ENCODE results near the gene NOS1AP. TPM values are rescaled to one million over a fixed set of nuclear protein-coding genes. Genes with fewer than 3 reads are reported as not detected.

The NOS1AP gene
- total RNA-seq, 1 donor from 2014 or later: 0.20 TPM

DNA sequence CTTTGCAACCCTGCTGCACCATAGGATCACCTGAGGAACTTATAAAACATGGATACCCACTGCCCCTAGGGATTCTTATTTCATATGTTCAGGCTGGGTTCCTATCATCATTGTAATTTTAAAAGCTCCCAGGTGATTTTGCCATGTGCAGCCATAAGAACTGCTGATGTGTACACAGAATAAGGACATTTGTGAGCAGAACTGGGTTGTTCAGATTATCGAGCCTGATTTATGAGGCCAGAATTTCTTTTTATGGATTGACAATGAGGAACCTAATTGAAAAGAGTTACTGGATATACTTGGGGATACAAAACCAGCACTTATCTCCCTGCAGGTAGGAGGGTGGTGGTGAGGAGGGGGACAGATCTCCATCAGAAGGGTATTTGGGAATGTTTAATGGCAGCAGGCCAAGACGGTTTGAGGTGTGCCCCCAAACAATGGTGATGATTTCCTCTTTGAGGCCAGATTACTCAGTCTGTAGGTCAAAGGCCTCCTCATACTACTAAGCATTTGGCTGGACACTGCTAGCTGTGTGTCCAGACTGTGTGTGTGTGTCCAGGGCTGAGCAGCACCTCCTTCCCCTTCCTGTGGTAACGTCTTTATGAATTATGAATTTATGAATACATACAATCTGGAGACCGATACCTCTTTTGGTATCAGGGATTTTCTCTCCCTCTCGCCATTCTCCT, 18.9 kb downstream of the NOS1AP start:
- peak; percentile 15 to 92 for DNase-seq (ENCODE audit: low read depth in 2 of 2)

DNA sequence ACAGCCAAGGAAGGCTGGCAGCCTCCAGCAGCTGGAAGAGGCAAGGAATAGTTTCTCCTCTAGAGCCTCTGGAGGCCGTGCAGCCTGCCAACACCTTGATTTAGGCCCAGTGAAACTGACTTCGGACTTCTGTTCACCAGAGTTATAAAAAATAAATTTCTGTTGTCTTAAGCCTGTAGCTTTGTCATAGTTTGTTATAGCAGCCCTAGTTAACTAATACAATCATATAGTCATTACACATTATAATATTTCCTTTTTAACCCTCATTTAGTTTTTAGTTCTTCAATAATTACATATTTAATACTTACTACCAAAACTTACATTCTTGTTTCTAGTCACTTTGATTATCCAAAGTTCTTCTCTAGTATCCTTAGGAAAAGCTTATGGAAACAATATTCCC, 20.3 kb downstream of the NOS1AP start:
- no peak for DNase-seq (ENCODE audit: low read depth in 2 of 2)

DNA sequence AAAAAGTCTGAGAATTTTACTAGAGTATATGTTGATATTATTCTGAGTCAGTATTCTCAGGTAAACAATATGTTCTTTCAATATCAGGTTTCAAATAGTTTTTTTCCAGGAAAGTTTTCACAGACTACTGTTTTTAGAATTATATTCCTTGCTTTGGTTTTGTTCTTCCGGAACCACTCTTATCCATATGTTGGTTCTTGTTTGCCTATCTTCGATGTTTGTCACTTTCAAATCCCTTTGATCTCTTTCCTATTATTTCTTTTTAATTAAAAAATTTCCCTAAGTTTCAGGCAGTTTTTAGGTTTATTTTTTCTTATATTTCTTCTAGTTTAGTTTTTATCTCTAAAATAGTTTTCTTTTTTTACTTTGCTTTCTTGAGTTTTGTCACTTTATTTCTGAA, 20.9 kb downstream of the NOS1AP start:
- no peak for DNase-seq (ENCODE audit: low read depth in 2 of 2)

DNA sequence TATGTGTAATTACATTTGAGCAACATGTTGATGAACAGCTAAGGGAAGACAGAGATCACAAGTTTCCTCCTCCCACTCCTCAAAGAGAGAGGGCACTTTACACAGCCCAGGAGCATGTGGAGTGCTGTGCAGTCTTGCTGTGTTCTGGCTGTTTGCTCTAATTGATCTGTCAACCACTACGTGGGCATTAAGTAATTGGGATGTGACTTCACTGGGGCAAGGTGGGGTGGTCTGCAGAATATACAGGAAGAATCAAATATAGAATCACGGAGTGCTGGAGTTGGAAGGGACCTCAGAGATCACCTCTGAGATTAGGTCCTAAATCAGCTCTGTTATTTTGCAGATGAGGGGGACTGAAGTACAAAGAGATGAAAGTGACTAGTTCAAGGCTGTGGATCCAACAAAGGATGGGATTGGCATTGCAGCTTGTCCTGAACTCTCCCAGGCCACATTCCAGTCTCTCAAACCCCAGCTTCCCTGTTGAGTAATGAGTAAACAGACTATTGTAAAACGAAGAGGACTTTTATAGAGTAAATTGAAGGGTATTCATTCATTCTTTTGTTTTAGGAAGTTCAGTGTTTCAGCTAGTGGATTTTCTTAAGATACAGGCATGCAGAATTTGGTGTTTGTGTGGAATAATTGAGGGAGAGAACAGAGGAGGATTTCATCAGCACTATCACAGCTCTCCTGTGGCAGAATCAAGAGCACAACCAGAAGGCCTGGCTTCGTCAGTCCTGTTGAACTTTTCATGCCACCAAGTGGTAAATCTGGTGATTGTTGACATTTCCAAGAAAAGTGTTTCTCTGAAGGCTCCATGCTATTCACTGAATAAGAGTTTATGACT, 22.4 kb downstream of the NOS1AP start:
- DNase-seq (ENCODE audit: low read depth in 2 of 2): no peak

DNA sequence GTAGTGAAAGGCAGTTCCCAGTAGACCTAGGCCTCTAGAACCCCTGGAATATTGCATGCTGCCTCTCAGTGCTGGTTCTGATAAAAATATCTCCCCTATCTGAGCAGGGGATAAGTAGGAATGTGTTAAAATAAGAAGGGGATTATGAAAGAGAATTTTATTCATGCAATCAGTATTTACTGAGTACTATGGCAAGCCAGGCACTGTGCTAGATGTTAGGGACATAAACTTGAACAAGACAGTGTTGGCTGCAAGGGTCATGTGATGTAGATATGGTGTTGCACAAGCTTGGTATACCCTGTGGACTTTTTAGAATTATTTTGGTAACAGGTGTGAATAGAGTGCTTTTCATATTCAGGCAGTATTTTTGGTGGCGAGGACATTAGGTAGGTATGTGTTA, 23.6 kb downstream of the NOS1AP start:
- DNase-seq (ENCODE audit: low read depth in 2 of 2): no peak

DNA sequence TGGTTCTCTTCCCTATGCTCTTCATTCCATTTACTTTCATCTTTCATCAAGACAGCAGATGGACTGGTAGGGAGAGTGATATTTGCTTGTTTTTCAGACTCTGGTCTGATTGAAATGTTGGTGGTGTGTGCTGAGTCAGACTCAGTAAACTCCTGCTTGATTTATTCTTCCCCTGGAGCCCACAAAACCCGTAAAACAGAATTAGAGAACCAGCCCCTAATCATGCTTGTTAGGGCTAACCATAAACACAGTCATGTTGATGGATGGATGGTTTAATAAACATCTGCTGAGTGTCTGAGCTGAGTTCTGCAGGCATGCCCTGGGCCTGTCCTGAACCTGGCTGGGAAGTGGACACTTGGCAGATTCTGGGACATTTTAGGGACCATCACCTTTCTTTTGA, 24.8 kb downstream of the NOS1AP start:
- peak in 1 of 2 donors; percentile 19 for DNase-seq (ENCODE audit: low read depth in 2 of 2)

DNA sequence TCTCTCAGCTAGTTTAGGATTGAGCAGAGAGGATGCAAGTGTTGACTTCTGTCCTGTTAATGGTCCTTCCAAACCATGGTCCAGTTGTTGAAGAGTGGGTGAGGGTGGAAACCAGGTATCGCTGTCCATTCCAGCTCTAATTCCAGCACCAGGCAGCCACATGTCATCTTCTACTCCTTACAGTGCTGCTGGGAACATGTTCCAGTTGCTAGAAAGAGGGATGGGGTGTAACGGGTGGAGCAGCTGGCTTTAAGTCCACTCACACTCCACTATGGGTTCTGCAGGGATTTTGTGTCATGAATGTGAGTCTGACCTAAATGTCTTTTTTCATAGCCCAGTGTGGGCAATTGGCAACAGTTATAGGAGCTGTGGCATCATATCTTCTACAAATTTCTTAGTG, 25.2 kb downstream of the NOS1AP start:
- DNase-seq (ENCODE audit: low read depth in 2 of 2): no peak

DNA sequence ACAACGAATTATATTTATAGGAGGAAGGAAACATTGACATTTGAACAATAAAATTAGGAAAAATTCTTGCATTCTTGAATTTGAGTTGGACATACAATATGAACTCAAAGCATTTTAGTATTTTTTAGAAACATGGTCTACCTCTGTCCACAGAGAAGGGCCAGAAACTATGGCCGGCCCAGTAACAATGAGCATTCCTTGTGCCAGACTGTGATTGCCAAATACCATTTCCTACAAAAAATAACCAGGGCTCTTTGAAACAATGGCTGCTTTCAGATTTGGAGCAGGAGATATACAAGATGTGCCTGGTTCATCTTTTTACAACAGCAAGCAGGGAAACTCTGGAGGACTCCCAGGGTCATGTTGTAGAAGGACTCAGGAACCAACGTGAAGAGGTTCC, 38.4 kb downstream of the NOS1AP start:
- peak; percentile 19 to 54 for DNase-seq (ENCODE audit: low read depth in 2 of 2)

DNA sequence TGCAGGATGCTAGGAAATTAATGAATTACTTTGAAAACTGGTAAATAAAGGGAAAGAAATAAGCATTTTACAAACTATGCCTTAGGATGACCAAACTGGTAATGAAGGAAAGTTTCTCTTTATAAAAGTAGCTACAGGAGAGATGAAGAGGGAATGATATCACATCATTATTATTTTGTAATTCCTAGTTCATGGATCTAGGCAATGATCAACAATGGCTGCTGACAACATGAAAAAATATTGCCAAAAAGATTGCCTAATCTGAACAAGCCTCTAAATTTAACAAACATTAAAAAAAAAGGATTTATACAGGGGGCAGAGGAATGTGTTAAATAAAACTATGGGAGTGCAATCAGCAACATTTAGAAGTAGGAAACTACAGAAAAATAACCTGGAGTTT, 38.9 kb downstream of the NOS1AP start:
- no peak for DNase-seq (ENCODE audit: low read depth in 2 of 2)

DNA sequence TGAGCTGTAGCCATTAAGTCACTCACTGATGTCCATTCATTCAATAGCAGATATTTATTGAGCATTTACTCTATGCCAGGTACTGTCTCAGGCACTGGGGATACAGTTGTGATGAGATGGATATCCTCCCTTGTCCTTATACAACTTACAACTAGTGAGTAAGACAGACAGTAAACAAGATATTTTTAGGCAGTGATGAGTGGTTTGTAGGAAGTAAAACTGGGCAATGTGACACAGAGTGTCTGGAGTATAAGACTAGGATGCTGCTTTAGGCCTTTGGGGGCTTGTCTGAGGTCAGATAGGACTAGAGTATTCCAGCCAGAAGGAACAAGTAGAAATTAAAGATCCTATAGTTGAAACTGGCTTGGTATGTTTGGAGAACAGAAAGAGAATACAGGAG, 41.4 kb downstream of the NOS1AP start:
- no peak for DNase-seq (ENCODE audit: low read depth in 2 of 2)

DNA sequence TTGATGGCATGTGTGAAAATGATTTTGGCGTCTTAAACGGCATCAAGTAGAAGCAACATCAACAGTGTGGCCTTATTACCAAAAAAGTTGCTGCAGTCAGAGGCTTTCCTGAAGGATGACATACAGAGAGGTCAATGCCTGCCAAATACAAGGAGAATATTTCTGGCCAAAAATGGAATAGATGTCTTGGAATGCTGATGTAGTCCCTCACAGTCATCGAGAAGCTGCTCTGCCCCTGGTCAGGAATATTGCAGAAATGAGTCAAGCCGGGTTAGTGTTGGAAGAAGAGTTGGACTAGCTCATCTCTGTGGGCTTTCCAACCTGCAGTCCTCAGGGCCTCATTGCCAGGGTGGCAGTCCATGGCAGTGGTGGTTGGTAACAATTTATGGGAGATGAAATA, 42.1 kb downstream of the NOS1AP start:
- no peak for DNase-seq (ENCODE audit: low read depth in 2 of 2)

DNA sequence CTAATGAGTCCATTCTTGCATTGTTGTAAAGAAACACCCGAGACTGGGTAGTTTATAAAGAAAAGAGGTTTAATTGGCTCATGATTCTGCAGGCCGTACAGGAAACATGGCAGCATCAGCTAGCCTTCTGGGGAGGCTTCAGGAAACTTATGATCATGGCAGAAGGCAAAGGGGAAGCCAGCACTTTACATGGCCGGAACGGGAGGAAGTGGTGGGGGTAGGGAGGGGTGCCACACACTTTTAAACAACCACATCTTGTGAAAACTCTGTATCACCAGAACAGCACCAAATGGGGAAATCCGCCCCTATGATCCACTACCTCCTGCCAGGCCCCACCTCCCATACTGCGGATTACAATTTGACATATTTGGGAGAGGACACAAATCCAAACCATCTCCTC, 43.9 kb downstream of the NOS1AP start:
- DNase-seq (ENCODE audit: low read depth in 2 of 2): no peak

DNA sequence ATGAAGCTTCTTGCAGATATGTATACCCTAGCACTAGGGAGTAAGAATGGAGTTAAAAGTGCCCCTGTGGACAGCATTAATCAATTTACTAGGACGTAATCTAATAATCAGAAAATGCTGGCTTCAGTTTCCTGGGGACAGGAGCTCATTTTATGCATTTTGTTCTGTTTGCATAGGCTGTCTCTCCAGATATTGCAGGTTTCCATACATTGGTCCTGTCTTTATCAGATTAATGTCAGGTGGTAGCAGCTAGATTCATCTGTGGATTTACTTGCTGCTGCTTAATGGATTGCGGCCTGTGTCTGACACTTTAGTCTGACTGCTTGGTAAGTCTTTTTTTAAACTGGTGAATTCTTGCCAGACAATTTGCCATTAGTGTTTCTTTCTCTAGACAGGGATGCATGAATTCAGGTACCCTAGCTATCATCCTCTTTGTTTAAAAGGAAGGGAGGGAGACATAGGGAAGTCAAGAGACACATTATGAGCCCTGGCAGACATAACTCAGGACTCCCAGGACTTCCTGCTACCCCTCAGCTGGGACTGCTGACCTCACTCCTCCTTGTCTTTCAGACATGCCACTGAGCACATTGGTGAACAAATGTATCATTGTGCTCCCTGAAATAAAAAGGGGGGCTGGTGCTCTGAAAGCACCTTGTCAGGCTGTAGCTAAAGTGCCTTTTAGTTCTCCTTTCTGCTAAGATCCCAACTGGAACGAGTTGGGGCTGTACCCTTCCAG, 47.7 kb downstream of the NOS1AP start:
- DNase-seq (ENCODE audit: low read depth in 2 of 2): no peak

DNA sequence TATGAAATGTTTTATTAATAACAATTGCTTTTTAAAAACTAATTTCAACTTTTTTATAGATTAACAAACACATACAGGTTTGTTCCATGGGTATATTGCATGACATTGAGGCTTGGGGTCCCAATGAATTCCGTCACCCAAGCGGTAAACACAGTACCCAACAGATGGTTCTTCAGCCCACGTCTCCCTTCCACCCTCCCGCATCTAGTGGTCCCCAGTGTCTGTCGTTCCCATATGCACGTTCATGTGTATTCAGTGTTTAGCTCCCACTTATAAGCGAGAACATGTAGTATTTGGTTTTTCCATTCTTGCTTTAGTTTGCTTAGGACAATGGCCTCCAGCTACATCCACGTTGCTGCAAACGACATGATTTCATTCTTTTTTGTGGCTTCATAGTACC, 48.6 kb downstream of the NOS1AP start:
- DNase-seq (ENCODE audit: low read depth in 2 of 2): no peak

DNA sequence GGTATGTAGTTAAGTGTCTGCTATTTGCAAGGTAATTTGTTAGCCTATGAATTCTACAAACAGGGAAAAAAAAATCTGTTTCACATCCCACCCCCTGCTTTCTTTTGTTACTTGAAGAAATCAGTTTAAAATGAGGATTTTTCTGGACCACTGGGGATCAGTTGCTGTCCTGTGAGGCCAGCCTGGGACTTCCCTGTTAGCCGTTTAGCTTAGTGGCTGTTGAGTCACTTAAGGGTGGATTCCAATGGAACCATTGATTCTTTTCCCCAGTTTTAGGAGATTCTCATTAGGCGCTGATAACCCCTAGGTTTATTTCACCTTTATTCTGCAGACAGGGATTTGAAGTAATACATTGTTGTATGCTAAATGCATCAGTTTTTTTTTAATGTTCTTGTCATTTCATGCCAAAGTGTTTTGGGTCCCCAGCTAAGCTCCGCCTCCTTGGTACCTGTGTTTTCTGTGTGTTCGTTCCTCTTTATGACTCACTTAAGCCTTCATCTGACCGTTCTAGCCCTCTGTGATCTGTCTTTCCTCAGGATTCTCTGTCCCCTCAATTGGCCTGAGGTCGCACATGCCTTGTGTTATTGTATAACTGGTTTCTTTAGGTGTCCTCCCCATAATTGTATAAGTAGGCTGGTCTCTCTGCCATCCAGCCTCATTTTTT, 59.3 kb downstream of the NOS1AP start:
- DNase-seq (ENCODE audit: low read depth in 2 of 2): no peak

DNA sequence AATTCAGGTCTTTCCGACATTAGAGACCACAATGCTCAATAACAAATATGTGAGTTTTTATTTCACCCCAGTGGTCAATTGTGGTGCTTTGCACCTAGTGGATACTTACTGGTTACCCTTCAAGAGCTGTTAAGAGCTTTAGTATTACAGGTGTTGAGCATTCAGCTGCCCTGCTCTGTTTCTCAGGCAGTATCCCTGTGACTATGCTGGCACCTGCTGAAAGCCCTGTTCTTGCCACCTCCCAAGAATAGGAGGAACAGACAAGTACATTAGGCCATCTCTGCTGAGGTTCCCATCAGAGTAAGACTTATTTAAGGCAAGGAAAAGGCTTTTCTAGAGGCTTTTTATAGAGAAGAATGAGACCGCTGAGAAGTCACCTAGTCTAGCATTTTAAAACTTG, 60.8 kb downstream of the NOS1AP start:
- no peak for DNase-seq (ENCODE audit: low read depth in 2 of 2)

DNA sequence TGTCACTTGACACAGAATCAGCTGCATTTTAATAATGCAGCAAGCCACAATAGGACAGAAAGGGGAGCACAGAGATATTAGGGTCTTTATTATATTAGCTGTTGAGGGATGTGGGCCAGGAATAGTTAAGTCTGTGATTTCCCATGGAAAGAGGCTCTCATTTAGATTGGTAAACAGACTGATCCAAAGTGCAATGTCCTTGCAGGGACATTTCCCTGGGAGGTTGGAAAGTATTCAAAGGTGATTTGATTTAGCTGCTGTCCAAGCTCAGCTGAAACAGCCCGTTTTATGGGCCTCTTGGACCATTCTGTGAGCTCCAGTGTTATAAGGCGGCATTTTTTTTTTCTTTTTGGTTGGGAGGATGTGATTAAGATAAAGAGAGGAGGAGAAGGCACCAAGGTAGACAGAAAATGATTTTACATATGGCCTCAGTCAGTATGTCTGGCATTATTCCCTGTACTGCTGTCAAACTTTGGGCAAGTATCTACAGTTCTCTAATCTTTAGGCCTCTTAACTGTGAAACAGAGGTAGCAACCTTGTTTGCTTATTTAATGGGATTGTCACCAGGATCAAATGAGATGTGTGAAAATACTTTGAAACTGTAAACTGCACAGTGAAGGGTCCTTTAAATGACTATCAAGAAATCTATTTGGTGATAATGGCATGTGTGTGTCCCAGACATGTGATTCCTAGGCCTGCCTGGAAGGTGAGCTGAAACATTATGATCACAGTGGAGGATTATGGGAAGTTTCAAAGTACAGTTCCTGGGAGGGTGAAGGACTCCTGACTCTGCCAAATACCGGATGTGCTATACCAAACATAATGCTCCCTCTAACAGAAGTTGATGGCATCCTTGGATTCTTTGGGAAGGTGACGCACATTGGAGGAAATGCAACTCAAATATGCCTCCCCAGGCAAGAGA, 62.2 kb downstream of the NOS1AP start:
- DNase-seq (ENCODE audit: low read depth in 2 of 2): peak in 1 of 2 donors; percentile 57

DNA sequence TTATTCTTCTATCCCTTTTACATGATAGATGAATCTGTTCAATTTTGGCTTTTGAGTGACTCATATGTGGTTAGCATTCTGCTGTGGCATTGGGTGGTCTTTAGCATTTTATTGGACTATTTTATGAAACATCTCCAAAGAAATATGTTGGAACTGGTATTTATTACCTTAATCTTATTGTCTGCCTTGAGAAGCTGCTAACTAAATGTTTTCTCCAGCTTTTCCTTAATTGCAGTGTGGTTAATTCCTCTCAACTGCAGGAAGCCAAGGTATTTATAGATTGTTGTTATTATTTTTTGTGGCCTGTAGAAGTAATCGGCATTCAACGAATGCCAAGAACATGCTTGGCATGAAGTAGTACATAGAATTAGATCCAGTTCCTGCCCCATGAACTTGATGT, 64.1 kb downstream of the NOS1AP start:
- DNase-seq (ENCODE audit: low read depth in 2 of 2): no peak

DNA sequence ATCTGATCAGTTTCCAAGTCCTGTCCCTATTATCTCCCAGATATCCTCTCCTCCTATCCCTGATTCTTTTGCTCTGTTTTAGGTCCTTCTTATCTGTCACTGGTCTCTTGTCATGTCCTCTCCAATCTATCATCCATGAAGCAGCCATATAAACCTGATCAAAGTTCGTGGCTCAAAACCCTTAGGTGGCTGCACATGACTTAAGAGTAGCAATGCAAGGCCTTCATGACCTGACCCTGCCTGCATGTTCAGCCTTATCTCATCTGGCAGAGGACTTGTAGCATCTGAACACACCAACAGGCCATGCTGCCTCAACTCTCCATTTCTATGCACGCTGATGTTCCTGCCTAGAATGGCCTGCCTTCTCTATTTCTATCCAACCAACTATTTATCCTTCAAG, 65.2 kb downstream of the NOS1AP start:
- DNase-seq (ENCODE audit: low read depth in 2 of 2): no peak

DNA sequence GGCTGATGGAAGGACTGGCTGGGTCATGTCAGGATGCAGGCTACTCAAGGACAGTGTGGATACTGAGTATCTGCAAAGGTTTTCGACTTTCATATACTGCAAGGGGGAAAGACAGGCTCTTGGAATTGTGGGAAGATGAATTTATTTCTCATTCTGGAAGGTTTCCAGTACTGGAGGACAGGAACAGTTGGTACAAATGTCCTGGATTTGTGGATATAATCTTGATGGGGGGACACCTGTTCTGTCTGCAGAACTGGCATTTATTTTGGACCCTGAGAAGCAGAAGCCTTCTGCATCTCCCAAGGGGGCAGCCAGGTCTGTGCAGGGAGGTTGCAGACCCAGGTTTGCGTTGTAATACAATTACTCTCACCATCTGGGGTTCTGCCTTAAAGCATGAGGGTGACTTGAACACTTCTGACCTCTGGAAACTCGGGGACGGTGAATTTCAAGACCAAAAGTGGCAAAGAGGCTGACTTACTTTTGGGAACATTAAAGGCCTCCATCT, 65.8 kb downstream of the NOS1AP start:
- DNase-seq (ENCODE audit: low read depth in 2 of 2): no peak

DNA sequence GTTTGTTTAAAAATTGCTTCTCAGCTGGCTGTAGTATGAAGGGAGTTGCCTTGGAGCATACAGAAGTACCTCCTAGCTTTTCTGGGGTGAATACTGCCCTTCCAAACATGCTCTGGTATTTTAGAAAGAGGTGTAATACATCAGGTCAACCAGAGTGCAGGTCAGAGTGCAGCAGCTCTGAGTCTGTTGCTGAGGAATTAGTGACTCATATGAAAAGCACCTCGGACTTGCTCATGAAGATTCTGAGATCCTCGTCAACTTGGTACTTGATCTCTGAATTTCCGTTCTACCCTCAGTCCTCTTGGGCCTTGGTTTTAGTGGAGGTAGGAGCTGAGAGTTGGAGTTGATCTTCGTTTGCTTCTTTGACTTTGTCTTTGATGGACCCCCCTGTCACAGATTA, 67.3 kb downstream of the NOS1AP start:
- peak in 1 of 2 donors; percentile 77 for DNase-seq (ENCODE audit: low read depth in 2 of 2)

Data from lung microvascular endothelial cell (primary cell).